ENCODE results near the gene PRKAB1.

Gene PRKAB1

DNA sequence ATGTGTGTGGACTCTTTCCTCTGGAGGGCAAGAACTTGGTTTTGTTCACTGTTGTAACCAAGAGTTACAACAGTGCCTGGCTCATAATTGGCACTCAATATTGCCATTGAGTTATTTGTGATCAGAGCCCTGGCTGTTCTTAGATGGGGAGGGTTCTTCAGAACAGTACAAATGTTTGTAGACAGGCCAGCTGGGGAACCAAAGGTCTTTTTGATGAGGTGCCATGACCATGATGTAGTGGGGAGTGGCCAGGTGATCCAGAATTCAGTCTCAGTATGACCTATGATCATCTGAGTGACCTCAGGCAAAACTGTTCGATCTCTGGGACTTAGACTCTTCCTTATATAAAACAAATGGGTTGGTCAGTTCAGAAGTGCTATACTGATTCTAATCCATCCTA, 3.3 kb upstream of the PRKAB1 start:
- DNase-seq = no peak

GRCh38 chr12:119665164-119665929, 2.6 kb upstream of the PRKAB1 start:
- DNase-seq = no peak

DNA sequence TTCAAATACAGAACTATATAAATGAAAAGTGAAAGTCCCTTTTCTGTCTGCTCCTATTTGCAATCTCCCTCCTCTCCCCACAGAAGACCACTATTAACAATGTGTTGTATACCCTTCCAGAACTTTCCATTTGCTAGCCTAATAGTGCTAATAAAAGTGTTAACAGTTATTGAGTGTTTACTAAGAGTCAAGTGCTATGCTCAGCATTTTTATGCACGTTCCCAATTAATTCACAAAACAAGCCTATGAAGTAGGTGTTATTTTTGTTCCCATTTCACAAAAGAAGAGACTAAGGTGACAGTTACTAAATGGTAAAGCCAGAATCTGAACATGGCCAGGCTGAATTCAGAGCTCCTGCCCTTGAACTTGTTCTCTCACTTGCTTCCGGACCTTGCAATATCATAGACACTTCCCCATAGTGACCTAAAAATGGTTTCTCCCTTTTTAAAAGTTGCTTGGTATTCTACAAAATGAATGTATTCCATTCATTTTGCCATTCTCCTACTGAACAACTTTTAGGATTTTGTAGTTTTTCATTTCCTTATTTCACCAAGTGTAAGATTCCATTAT, 1.6 kb upstream of the PRKAB1 start:
- DNase-seq = no peak

DNA sequence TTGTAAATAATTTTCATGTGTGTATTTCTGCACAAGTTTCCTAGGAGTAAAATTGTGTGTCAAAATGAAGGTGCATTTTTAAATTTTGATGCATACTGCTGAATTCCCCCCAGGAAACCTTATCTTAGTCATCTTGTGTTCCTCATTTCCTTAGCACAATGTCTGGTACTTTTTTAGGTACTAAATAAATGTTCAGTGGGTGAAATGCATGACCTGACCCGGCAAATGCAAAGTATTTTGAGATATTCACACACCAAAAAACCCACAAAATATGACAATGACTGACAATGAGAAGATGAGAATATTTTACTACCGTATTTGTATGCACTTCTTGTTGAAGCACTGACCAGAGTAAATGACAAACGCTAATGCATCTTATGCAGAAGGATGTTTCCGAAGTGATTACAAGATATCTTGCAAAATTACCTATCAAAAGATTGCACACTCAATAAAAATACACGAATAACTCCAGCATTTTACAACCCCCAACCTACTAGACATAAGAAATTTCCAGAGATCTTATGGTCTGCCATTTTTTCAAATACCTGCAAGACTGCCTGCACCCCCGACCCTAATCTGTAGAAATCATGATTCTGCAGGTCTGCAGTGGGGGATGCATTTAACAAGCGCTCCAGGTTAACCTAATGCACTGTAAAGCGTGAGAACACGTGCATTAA, 895 bp upstream of the PRKAB1 start:
- DNase-seq = no peak

- peak; percentile 13 for DNase-seq
These were observed 450 bp downstream of the PRKAB1 start for GRCh38 chr12:119668324-119668841.

DNA sequence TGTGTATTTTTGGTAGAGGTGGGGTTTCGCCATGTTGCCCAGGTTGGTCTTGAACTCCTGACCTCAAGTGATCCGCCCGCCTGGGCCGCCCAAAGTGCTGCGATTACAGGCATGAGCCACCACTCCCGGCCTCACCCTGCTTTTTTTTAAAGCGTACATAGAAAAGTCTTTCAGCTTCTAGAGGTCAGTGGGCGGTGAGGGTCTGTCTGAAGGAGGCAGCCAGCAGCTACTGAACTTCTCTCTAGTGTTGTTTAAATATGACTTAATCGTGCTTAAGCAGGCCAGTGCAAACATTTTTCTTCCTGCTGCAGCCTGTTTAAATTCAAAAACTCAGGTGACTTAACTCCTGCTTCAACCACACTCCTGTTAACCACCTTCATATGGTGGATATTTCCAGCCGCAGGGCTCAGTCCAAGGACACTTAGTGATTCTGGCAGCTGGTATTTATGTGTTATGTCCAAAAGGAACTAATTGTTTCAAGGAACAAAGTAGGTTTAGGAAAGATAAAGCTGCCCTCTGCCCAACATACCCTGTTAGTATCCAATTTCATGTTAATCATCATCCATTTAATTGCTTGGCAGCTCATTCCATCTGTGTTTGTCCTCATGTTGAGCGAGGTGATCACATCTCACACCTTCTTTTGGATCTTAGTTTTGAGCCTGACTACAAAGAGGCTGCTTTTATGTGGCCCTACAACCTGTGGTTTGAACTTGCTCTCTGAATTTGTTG, 2.0 kb downstream of the PRKAB1 start:
- peak; percentile 96 for DNase-seq

DNA sequence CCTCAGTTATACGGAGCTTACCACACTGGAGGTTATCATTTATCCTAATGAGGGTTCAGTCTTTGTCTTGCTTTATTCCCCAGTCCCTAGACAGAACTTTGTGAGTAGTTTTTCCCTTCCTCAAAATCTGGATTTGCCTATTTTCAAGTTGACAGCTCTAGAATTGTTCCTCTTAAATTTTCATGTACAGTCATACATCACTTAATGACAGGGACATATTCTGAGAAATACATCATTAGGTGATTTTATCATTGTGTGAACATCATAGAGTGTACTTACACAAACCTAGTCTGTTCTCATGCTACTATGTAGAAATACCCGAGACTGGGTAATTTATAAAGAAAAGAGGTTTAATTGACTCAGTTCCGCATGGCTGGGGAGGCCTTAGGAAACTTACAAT, 3.1 kb downstream of the PRKAB1 start:
- no peak for DNase-seq

DNA sequence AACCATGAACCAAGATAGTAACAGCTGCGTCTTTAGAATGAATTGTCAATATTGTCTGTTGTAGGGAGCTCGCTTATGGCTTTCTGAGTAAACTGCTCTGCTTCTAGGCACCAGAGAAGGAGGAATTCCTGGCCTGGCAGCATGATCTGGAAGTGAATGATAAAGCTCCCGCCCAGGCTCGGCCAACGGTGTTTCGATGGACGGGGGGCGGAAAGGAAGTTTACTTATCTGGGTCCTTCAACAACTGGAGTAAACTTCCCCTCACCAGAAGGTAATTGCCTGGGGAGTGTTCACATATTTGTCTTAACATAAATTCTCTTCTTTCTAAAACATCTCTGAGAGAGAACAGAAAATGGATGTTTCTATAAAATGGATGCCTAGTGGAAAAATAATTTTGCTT, 4.3 kb downstream of the PRKAB1 start:
- DNase-seq = no peak

DNA sequence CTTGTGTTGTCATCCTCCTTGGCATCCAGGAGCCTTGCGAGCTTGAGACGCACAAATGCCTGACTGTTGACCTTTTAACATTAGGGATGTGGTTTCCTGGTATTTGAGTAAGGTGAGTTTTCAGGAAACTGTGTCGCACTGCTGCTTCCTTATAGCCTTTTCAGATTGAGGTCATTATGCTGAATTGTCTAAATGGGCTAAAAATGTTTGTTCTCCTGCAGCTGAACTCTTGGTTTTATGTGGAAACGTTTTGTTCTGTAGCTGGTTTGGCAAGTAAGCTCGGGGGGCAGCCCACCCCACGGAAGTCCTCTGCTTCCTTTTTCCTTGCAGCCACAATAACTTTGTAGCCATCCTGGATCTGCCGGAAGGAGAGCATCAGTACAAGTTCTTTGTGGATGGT, 5.7 kb downstream of the PRKAB1 start:
- peak; percentile 29 for DNase-seq

DNA sequence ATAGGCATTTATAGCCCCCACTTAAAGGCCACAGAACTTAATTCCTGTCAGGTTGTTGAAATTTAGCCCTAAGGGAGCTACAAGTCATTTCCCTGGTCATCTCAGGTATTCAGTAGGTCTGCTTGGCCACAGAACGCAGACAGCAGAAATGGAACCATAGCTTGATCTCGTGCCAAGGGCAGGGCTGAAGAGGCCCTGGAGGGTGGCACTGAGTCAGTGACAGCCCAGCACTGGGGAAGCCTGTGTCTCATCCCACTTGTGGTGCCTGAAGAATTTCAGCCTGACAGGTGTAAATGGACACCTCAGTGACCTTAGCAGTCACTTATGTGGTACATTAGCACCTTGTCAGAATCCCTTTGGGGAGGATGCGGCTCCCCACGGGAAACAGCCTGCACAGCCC, 6.6 kb downstream of the PRKAB1 start:
- peak; percentile 27 for DNase-seq

GRCh38 chr12:119676022-119676421, 8.1 kb downstream of the PRKAB1 start:
- DNase-seq = no peak

DNA sequence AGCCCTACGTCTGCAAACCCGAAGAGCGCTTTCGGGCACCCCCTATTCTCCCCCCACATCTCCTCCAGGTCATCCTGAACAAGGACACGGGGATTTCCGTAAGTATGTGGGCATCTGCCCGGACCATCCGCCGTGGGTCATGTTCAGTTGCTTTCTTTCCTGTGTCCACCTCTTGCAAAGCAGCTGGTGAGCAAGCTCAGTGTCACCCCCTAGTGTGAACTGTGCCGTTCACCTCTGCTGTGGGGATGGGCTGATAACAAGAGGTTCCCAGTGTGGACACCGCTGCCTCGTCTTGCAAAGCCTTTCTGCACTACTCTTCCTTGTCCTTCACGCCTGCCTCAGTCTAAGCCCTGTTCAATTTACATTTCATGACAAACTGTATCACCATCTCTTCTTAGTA, 8.6 kb downstream of the PRKAB1 start:
- DNase-seq = no peak

- no peak for DNase-seq
These were observed 10.5 kb downstream of the PRKAB1 start for GRCh38 chr12:119678459-119678858.

DNA sequence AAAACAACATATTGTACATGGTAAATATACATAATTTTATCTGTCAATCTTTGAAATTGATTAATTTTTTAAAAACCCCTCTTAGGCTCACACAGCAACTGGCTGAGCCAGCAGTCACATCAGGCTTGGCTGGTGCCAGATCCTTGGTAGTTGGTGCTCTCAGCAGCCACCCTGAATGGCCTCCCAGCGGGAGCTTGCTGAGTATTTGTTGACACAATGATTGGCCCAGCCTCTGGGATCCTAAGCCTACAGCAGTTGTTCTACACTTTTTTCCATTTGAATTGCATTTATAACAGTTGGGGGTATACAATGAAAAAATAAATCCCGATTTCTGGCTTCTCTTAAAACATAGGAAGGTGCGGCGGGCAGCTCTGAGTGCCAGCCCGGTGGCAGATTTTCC, 11.1 kb downstream of the PRKAB1 start:
- DNase-seq = peak; percentile 15

DNA sequence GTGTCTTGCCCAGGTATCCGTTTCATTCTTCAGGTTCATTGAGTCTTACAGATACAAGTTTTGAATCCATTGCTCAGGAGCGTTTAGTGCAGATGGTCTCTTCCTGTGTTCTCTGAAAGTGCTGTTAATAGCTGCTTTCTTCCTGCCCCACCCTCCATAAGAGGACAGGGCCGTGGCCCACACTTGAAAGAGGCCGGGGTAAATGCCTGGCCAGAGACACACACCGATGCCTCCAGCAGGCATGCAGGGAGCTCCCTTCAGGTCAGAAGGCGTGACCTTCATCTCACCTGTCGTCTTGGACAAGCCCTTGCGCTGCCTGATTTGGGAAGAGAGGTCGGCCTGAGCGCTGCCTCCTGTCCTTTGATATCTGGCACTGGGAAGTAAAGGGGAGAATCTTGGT, 11.6 kb downstream of the PRKAB1 start:
- no peak for DNase-seq

DNA sequence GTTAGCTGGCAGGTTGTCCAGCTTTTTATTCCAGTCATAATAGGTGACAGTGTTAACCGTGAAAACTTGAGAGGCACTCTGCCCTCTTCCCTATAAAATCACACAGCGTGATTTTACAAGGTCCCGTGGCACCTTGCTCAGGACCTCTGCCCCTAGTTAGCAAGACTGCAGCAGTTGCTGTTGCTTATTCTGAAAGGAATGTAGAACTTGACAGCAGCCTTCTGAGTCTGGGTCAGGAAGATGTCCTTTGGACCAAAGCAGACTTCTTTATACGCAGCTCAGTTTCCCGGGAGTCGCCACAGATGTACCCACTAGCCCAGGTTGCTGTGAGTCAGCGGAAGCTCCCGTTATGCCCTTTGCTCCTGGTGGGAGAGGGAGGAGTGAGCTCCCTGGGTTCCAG, 13.2 kb downstream of the PRKAB1 start:
- no peak for DNase-seq

- no peak for DNase-seq
These were observed 14.1 kb downstream of the PRKAB1 start for GRCh38 chr12:119681728-119682638.

DNA sequence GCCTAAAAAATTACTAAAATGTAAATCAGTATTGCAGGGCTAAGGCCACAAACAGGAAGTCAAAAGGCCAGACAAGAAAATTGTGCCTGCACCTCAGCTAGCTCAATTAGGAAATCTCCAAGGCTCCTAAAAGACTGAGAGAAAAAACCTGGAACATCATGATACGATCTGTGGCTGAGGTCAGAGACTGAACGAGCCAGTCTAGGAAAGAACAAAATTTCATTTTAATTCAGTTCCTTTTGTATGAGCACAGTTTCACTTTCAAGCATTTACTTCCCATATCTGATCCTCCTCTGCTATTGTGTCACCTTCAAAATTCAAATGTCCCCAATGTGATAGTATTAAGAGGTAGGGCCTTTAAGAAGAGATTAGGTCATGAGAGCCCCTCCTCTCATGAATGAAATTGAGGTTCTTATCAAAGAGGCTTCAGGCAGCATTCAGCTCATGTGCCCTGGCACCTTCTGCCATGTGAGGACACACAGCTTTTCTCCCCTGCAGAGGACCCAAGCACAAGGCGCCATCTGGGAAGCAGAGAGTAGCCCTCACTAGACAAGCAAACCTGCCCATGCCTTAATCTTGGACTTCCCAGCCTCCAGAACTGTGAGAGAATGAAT, 14.8 kb downstream of the PRKAB1 start:
- DNase-seq = no peak

DNA sequence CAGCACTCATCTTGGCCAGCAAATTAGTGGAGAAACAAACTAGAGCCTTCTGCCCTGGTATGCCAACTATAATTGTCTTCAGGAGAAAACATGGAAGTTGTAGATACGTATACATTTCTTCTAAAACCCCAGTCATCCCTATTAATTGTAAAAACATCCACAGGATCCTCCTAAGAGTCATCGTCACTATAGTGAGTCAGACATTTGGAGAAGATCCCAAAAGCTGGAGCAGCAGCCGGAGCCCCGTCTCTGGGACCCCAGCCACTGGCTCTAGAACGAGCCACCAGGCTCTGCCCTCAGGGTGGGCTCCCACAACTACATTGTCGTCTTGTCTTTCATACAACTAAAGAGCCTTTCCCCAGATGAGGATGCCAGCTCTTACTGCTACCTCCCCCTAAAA, 15.5 kb downstream of the PRKAB1 start:
- no peak for DNase-seq

DNA sequence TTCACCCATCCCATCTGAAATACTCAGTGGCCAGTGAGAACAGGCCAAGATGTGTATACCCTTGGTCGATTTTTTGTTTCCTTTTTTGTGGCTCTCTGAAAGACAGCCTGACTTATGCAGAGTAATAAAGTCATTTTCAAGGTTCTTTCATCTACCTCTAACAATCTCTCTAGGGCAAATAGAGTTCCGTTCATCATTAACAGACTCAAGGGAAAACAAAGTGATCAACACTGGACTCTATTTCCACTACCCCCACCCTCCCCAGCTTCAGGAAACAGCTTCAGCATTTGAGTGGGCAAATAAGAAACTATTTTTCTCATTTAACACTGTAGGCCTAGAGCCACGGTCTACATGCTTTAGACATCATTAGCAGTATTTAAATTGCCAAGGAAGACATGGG, 15.9 kb downstream of the PRKAB1 start:
- no peak for DNase-seq

DNA sequence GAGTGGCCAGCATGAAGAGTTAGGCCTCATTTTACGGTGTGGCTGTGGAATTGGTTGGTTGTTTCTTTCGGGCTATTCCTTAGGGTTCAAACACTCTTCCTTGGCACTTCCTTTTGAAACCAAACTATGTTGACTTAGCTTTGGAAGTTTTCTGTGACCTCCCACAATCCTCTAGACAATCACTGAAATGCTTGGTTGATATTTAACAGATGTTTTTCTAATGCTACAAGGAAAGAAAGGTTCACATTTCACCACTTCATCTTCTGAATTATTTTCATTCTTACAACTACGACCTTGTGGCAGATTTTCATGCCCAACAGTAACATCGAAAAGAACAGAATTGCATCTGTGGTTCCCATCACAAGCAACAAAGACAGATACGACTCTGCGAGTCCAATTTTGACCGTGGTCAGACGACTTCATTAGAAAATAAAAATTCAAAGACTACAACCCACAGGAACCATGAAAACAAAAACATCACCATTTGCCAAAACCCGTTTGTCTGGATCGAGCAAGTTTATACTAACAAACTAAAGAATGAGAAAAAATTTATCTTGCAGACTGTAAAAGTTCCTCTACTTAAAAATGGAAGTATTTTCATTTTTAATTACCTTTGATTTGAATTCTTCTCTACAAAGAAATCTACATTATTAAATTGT, 16.9 kb downstream of the PRKAB1 start:
- no peak for DNase-seq
